K562 (cell line): ENCODE measurements around the gene GIT2. TPM values are rescaled to one million over a fixed set of nuclear protein-coding genes. Genes with fewer than 3 reads are reported as not detected.

ENCODE experiments used
- ATF3 ChIP-seq, 2 experiments: fragments of 450-650 bp in 1 of 2; sonication (generic) in 1 of 2; formaldehyde crosslinking in 1 of 2; IDR thresholded peaks in 1 of 2; conservative IDR thresholded peaks in 1 of 2; 2 replicates each; pipeline versions ENCODE4 v1.6.1 to v1.8.1; 2016 to 2023; ENCODE audit warnings: mild to moderate bottlenecking in 2 of 2, moderate library complexity in 2 of 2, inconsistent platforms in 1 of 2, missing genetic modification reagents in 1 of 2
- ETS1 ChIP-seq: conservative IDR thresholded peaks from 2 replicates; pipeline ENCODE4 v1.6.1; 2011; ENCODE audit warnings: low read depth, mild to moderate bottlenecking, low read length; ENCODE audit not compliant: control insufficient read depth
- PRDM10 ChIP-seq: fragments of 450-650 bp; IDR thresholded peaks from 2 replicates; pipeline ENCODE4 v1.6.1; 2018; ENCODE audit not compliant: partially characterized antibody
- SOX6 ChIP-seq: fragments of 450-650 bp; IDR thresholded peaks from 2 replicates; pipeline ENCODE4 v1.6.1; 2014; ENCODE audit warnings: mild to moderate bottlenecking
- polyA plus RNA-seq, 8 experiments: library from polyadenylated mRNA; depleted of rRNA in 4 of 8; stranded (reverse) in 5 of 8; unstranded in 3 of 8; fragments of >200 nt; fragmentation: Nextera tagmentation in 2 of 8; fragmentation: Illumina TruSeq in 1 of 8; extraction: Ambion mirVana in 2 of 8; extraction: Trizol in 1 of 8; gene quantifications; 2 replicates each; pipeline versions ENCODE4 v1.2.1 to v1.2.3, GENCODE V29; 2011 to 2014; ENCODE audit warnings: inconsistent platforms in 1 of 8, missing spikeins in 1 of 8
- total RNA-seq, 7 experiments: library from RNA; depleted of rRNA in 6 of 7; stranded (reverse); fragments of >200 nt in 6 of 7; fragmentation: Illumina TruSeq in 2 of 7; extraction: Trizol in 2 of 7; gene quantifications; 2 replicates each; pipeline versions ENCODE4 v1.2.1 to v1.2.3, GENCODE V29; 2011 to 2021; ENCODE audit warnings: low replicate concordance in 1 of 7

The GIT2 gene
- total and polyA plus RNA-seq, 9 of the 15 experiments (the other 6 are each of a cell fraction or from before 2014, with no cell fraction given) = 4.0 to 30.4 (median 23.5) TPM

GRCh38 chr12:109900752-109901580, 95.2 kb downstream of the GIT2 start (continued):
- TF ChIP-seq PRDM10 (peak; percentile 15), ATF3 (IDR thresholded peaks at IDR 0.05) (no peak), ATF3 (CRISPR knock-in tag; conservative IDR thresholded peaks at IDR 0.05) (no peak), SOX6 (no peak), ETS1 (0 out of 2 replicates have a peak, but pooled peaks have one; percentile 18)
